Right renal pelvis (tissue), 4 donors: ENCODE measurements around the gene PIK3AP1. TPM values are rescaled to one million over a fixed set of nuclear protein-coding genes. Genes with fewer than 3 reads are reported as not detected.

Experiments used
- DNase-seq, 4 donors: peaks; one replicate each; pipeline ENCODE4 v3.0.0-alpha.2; 2013; ENCODE audit warnings: low read depth in 4 of 4, low spot score in 3 of 4, missing footprints in 1 of 4
- polyA plus RNA-seq, 4 donors: library from polyadenylated mRNA; unstranded; fragments of 120-200 nt; gene quantifications; one replicate each; pipeline ENCODE4 v1.2.1, GENCODE V29; 2013; ENCODE audit not compliant: insufficient read length in 4 of 4

The PIK3AP1 gene
- polyA plus RNA-seq, 4 donors: 4.3 to 5.5 (median 5.3) TPM

DNA sequence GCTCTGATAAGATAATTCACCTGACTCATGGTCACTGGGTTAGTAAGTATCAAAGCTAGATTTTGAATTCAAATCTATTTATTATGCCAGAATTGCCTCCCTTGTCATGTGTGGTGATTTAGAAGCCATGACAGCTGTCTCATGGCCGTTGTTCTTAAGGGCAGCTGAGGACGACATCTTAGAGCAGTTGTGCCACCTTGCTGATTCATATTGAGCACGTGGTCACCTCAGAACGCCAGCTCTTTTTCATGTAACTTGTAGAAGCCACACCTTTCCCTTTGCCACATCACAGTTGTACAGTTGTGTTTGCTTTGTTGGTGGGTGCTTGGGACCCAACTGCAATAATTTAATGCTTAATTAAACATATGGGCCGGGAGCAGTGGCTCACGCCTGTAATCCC is 4.3 kb upstream of the PIK3AP1 start:
- DNase-seq: no peak

DNA sequence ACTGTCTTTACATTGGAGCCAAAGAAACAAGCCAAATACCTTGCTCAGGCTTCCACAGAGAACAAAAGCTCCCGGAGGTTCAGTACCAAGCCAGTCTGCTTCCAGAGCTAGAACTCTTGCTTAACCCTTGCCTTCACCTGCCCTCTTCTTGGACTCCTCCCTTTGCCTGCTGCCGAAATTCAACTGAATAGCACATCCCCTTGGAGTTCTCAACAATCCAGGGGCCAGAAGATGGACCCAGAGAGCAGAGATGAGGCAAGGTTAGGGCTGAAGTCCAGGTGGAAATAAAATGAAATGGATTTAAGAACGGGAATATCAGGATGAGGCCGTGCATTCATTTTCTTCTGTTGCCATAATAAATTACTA is 876 bp upstream of the PIK3AP1 start:
- no peak for DNase-seq

DNA sequence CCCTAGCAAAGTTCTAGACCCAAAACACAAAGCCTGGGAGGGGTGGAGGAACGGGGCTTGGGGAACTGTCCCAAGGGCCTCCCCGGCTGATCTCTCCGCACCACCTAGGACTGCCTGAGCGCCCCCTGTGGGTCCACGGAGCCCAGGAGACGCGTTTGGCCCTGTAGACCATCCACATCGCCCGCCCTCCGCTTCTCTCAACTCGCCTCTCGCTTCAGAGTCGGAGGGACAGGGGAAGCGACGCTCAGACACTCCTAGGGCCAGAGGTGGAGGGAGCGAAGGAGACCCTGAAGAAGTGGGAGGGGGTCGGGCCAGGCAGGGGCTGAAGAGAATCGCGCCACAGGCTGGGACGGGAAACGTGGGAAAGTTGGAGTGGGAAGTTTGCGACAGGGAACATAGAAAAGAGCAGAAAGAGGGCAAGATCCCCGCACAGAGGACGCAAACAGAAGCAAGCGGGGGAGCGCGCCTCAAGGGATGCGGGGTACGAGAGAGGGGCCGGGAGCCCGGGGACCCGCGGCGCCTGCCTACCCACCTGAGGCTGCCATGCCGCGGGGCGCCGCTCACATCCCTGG is 378 bp downstream of the PIK3AP1 start:
- DNase-seq: peak in 2 of 4 donors; percentile 8 to 25

DNA sequence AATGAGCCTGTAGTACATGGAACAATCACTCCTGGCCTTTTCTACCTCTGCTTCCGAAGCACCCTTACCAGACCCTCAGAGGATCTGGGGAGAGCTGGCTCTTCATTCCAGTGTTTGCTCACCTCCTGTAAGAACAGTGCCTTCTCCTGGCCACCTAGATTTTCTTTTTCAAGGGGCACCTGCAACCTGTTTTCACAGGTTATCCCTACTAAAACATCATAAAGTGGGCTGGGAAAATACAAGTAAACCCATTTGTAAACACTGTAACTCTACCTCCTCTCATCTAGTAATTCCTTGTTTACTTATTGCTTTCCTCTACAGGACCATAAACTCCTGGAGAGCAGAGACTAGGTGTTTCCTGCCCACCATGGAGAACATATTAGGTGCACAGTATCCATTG is 1.1 kb downstream of the PIK3AP1 start:
- DNase-seq: no peak

DNA sequence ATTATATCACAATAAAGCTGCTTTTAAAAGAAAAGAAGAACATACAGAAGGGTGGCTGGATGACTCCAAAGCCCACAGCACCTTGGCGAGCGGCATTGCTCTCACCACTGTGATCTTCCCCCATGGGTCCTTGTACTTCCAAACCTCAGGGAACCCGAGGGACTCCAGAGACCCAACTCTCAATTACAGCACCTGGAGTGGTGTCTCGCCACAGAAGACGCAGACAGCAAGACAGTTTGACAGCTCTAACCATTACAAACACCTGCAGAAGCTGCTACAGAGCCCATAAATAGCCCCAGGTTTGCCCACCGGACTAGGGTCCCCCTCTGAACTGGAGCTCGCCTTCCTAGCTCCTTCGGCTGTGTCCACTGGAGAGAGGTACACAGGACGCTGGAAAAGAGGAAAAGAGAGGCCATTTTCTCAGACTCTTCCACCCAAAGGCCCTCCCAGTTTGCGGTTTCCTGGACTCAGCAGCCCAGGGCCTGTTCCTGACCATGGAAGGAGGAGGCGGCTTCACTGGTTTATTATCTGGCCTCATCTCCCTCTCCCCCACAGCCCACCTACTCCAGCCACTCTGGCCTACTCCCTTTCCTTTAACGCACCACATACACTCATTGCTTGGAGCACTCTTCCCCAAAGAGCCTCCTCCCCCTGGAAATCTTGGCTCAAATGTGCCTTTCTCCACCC is 1.9 kb downstream of the PIK3AP1 start:
- DNase-seq: no peak

DNA sequence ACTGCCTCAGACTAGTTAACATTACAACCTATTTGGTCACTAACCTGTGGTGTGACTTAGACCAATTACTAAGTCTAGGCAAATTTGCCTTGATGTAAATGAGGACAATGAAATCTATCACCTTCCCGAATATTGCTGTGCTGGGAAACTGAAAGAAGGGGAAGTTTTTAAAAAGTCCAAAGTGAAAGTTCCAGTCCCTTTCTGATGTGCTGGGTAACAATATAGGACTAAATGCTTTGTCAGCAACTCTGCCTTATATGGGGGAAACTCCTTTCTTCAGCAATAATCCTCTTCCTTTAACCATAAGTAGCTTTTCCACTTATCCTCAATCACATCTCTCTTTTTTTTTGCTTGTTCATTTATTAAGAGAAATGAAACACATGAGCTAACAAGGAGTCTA is 3.9 kb downstream of the PIK3AP1 start:
- no peak for DNase-seq

DNA sequence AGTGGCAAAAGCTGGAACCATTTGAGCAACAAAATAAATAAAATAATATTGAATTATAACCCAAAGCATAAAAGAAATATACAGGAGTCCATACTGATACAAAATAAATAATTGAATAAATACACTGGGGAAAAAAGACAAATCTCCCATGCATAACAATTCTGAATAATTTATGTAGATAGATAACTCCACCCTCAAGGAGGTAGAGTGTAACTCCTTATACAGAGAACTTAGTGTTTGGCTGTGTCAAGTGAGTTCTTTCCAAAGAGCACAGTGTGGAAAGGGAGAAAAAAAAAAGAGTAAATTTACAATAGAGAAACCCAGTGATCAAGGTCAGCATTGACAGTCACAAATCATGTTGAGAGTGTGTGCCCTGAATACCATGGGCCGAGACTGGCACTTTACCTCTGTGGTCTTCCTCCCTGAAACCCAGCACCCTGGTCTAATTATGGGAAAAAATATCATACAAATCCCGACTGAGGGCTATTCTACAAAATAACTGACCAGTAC is 5.5 kb downstream of the PIK3AP1 start:
- DNase-seq: no peak

DNA sequence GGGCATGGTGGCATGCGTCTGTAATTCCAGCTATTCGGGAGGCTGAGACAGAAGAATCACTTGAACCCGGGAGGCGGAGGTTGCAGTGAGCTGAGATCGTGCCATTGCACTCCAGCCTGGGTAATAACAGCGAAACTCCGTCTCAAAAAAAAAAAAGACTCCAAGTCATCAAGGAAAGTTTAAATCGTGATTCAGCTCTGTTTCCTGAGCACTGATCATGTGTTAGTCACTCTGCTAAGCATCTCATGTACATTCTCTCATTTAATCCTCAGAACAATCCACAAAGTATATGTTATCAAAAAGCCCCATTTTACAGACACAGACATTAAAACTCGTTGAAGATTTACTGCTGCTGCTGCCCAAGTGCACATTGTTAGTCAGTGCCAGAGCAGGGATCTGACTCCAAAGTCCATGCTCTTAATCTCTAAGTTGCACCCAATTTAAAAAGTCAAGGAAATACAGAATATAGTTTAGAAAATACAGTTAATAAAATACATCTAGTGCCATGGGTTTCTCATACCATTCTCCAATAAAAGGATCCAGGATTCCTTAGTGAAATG is 6.2 kb downstream of the PIK3AP1 start:
- no peak for DNase-seq

DNA sequence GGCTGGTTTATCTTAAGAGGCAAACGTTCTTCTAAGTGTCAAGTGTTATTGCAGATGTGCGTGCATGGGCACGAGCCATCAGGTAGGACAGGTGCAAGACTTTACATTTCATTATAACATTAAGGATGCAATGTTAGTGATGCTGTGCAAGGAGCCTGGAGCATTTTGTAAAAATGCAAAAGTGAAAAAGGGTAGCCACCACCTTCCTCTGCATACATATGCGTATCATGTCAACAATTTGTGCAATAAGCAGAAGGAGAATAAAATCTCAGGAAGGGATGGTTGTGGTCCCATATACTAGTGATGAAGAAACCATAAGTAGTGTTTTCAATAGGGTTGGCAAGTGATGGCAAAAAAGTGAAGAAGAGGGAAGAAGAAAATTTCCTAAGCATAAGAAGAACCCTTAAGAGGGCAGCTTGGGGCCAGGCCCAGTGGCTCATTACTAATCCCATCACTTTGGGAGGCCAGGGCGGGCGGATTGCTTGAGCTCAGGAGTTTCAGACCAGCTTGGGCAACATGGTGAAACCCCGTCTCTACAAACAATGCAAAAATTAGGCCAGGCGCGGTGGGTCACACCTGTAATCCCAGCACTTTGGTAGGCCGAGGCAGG is 7.5 kb downstream of the PIK3AP1 start:
- no peak for DNase-seq

DNA sequence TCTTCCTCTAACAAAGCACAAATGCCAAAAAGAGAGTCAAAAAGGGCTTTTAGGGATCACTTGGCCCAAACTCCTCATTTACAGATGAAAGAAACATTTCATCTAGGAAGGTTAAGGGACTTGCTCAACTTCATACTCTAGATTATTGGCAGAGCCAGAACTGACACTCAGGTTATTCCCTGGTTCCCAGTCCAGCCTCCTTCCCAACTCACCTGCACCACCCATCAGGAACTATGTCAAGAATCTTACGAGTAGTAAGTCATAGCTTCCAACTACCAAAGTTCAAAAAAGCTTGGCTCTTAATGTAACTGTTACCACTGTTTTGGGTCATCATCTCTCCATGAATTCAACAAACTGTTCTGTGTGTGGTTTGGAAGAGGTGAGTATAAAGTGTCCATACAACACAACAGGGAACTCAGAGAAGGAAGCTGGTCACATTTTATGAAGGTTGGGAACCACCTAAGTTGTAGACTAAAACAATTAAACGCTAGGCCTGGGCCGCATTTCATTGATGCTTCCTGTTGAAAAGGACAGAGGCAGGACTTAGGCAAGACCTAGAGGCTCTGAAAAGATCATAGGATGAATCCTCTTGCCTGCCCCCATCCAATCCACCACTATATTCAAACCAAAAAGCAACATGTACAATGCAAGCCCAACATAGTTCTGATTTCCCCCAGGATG is 9.1 kb downstream of the PIK3AP1 start:
- no peak for DNase-seq

DNA sequence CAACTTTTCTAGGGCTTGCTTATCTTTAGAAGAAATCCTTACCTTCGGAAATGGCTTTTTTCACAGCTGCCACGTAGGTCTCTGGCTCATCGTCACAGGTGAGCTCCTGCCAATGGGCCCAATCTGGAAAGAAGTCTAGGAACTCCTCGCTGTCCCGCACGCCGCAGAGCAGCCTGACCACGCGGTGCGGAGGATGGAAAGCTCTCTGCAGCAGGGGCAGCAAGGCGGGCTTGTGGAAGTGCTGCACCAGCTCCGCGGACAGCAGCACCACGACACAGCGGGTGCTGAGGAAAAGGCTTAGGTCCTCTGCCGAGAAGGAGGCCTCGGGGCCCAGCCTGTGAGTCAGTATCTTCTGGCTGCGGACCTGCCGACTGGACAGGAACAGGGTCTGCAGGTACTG is 10.8 kb downstream of the PIK3AP1 start:
- no peak for DNase-seq

DNA sequence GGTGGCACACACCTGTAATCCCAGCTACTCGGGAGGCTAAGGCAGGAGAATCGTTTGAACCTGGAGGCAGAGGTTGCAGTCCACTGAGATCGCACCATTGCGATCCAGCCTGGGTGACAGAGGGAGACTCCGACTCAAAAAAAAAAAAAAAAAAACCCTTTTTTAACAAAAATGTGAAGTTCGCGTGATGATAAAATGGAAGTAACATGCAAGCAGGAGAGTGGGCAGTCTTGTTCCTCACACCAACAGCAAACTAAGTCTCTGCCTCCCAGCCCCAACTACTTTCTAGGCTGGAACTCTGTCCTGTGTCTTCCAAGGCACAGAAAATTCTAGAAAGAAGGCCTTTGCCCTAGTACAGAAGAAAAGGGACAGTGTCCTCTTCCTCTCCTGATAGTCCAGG is 11.3 kb downstream of the PIK3AP1 start:
- DNase-seq: no peak

DNA sequence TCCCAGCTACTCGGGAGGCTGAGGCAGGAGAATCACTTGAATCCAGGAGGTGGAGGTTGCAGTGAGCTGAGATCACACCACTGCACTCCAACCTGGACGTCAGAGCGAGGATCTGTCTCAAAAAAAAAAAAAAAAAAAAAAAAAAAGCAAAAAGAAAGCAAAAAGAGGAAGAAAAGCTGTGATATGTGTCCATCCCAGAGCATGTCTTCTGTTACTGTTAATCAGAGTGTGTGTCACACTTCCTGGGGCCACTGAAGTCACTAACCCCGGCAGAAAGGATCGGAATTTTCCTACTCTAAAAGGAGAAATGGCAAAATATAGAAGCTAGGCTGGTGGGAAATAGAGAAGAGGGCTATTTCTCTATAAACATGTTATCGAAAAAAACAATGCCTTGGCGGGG is 11.9 kb downstream of the PIK3AP1 start:
- DNase-seq: no peak

DNA sequence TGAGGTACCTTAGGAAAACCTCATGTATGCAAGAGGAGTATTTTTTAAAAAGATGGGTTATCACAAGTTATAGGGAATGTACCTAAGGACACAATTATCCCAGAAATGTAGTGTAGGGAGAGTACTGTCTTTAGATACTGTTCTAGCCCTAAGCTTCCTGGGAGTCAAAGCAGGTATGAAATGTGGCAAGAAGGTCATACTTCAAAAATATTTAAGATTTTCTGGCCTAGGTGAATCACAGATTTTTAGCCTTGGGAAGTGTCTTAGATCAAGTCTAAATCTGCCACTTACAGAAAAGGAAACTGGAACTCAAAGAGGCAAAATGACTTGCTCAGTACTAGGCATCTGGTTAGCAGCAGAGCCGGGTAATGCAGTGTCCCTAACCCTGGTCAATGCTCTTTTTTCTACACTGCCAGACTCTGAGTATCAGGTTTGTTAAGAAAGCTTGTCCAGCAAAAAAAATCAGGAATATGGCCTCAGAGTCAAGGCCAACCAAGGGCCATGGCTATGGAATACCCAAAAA is 13.9 kb downstream of the PIK3AP1 start:
- DNase-seq: no peak

DNA sequence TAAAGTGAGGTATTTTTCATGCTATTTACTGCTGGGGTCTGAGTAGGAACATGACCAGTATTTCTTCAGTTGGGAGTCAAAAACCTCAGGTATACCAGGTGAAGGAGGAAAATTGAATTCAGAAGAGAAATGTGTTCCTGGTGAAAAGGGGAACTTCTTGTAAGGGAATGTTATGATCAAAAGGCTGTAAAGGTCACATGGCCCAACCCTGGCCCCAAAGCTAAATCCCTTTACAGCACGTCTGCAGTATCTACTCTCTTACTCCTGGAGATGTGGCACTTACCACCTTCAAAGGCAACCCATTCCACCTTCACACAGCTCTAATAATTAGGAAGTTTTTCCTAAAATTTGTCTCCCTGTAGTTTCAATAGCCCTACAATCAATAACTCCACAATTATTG is 15.2 kb downstream of the PIK3AP1 start:
- no peak for DNase-seq

DNA sequence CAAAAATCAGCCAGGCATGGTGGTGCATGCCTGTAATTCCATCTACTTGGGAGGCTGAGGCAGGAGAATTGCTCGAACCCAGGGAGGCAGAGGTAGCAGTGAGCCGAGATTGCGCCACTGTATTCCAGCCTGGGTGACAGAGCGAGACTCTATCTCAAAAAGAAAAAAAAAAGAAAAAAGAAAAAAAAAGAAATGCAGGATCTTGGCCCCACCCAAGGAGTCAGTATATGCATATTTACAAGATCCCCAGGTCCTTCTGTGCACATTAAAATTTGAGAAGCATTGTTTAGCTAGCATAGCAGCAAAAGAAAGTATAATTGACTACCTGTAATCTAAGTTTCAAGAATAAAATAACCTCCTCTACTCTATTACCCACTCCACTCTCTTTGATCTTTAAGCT is 15.8 kb downstream of the PIK3AP1 start:
- DNase-seq: no peak

DNA sequence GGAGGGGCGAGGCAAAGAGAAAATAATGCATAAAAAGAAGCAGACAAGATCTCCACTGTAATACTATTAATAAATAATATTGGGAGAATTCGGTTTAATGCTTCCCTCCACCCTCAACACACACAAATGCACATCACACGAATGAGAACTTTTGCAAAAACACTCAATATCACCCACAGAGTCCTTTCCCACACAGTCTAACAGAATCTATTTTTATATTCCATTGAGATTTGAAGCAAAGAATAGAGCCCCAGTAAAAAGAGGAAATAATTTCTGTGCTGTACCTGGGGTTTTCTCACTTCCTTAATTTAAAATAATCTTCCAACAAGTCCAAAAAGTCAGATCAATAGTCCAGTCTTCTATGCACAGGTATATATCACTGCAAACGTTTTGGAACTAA is 17.0 kb downstream of the PIK3AP1 start:
- no peak for DNase-seq

DNA sequence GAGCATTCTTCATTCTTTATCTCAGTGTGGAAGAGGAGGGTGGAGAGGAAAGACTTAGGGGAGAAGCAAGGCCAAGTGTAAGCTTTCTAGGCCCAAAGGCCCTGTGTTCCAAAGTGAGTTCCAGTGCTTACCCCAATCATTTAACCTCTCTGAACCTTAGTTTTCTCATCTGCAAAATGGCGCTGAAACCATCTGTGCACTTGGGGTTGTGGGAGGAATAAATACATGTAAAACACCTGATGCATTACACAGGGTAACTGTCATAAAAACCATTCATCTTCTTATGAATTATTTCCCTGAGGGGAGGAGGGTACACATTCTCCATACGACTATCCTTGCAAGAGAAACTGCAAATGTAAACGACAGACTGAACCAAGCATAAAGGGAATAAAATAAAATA is 19.0 kb downstream of the PIK3AP1 start:
- no peak for DNase-seq

DNA sequence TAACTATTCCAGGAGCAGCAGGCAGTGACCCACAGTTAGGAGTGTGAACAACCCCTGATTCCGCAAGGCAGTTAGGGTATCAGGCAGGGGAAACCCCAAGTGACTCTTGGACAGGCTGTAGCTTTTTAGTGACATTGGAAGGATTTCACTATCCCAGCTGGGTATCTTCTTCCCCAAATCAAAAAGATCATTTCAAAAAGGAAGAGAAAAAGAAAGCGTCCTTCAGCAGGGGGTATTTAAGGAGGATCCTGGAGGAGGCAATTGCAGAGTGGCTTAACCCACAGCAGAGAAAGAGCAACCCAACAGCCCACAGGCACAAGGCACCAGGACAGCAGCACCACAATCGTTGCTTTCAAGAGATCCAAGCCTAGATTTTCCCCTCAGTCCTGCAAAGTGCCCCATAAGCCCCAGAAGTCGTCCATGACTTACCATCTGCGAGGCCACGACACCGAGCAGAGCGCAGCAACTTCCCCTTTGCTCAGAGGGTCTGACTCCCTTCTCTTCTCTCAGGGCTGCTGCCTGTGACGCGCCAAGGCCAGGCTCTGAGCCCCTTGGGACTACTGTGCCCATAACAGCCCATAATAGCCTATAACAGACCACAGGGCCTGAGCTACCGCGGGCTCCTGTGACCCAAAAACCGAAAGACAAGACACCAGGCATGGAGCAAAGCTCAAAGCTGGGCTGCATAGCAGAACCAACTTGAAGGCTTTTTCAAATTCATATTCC is 19.8 kb downstream of the PIK3AP1 start:
- no peak for DNase-seq

DNA sequence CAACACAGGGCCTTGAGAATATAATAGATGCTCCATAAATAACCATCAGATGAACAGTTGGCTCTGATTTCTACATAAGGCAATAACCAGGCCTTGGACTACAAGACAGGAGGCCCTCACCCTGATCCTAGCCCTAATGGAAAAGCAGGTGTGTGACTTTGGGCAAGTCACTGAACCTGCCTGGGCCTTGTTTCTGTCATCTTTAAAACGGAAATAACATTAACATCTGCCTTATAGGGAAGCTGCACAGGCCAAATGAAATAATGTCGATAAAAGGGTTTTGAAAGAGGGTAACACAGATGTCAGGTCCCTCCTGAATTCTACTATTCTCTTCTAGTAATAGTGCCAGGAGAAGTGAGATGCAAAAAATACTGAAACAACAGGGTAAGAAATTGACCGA is 20.7 kb downstream of the PIK3AP1 start:
- no peak for DNase-seq
